ENCODE results near the gene HMGN1.

Gene HMGN1

DNA sequence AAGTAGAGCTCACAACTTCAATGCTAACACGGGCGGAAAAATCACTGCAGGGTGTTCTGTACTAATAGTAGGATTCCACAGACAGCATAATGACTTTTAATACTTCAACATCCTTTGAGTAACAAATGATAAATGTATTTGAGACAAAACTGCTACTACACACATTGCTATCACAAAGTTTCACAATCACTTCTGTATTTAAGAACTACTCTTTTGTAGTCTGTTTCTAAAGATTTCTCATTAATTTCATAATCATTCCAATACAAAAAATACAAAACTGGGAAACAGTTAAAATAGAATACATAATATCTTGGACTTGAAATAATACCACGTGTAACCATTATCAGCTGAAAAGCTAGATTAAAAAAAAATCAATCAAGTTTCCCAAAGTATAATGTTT, 2.7 kb downstream of the HMGN1 start:
- H3K4me1 ChIP-seq (ENCODE audit: control insufficient read depth in 1 of 2, insufficient read depth in 2 of 2, low read length in 2 of 2), result peaks cover 8 to 27% of the 10 kb centered on the region in 2 donors
- no peaks in the 10 kb centered on the region for H3K9me3 ChIP-seq (ENCODE audit: control insufficient read depth in 1 of 2, low read length in 2 of 2)
- H3K27ac ChIP-seq (ENCODE audit: low read length), result no peak overlapping the region
- H3K27me3 ChIP-seq (ENCODE audit: low read depth, low read length), result no peaks in the 10 kb centered on the region
- peaks cover 17 to 22% of the 10 kb centered on the region in 2 donors for H3K36me3 ChIP-seq (ENCODE audit: control insufficient read depth in 1 of 2, insufficient read depth in 2 of 2, low read length in 2 of 2)
- H3K4me3 ChIP-seq (ENCODE audit: low read depth in 1 of 2, low read length in 2 of 2), result peak overlapping the region in 1 of 2 donors; percentile 3

DNA sequence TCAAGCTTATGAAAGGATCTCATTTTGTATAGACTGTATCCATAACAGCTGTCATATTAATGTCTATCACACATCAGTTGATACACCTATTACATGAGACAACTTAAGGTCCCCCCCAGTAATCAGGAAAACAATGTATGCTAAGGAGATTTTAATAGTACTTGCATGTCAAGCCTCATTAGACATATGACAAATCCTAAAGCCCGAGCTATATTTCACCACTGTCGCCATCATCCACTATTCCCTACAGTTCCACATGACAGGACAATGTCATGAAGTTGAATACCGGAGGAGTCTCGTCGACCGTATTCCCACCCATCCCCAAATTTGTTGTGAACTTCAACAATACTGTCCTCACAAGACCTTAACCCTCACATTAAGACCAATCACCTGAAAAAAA, 3.4 kb downstream of the HMGN1 start:
- H3K27ac ChIP-seq (ENCODE audit: low read length), result no peak overlapping the region
- H3K4me1 ChIP-seq (ENCODE audit: control insufficient read depth in 1 of 2, insufficient read depth in 2 of 2, low read length in 2 of 2), result peaks cover 8 to 27% of the 10 kb centered on the region in 2 donors
- H3K27me3 ChIP-seq (ENCODE audit: low read depth, low read length), result no peaks in the 10 kb centered on the region
- no peak overlapping the region for H3K4me3 ChIP-seq (ENCODE audit: low read depth in 1 of 2, low read length in 2 of 2)
- H3K36me3 ChIP-seq (ENCODE audit: control insufficient read depth in 1 of 2, insufficient read depth in 2 of 2, low read length in 2 of 2), result peaks cover 22 to 28% of the 10 kb centered on the region in 2 donors
- no peaks in the 10 kb centered on the region for H3K9me3 ChIP-seq (ENCODE audit: control insufficient read depth in 1 of 2, low read length in 2 of 2)

DNA sequence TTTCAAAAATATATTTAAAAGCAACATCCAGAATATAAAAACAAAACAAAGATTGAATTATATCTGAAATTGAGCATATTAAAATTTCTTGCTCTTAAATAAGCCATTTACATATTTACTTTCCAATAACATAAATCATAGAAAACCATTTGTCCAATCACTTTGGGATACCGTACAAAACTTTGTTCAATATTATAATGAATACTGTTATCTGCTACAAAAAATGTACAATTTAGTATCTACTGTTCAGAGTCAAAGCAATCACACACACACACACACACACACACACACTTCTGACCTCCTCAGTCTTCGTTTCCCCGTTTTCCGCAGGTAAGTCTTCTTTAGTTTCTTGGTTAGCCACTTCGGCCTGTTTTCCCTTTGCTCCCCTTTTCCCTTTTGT, 4.0 kb downstream of the HMGN1 start:
- H3K4me1 ChIP-seq (ENCODE audit: control insufficient read depth in 1 of 2, insufficient read depth in 2 of 2, low read length in 2 of 2), result peaks cover 8 to 21% of the 10 kb centered on the region in 2 donors

DNA sequence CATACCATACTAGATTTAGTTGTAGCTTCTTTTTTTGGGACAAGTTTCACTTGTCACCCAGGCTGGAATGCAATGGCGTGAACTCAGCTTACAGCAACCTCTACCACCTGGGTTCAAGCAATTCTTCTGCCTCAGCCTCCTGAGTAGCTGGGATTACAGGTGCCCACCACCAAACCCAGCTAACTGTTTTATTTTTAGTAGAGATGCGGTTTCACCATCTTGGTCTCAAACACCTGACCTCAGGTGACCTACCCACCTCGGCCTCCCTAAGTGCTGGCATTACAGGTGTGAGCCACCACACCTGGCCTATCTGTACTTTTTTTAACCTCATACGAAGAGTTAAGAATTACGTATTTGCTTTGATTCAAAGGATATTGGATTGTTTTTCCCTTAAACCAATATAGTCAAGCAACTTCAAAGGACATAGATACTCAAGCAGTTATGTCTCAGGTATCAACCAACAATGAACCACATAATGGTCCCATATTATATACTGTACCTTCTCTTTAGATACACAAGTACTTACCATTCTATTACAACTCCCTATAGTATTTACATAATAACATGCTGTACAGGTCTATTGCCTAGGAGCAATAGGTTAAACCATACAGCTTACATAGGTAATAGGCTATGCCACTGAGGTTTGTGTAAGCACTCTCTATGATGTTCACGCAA, 7.5 kb downstream of the HMGN1 start:
- Histone ChIP-seq H3K9me3 (ENCODE audit: control insufficient read depth in 1 of 2, low read length in 2 of 2) (no peaks in the 10 kb centered on the region), H3K4me1 (ENCODE audit: control insufficient read depth in 1 of 2, insufficient read depth in 2 of 2, low read length in 2 of 2) (peaks cover 5 to 10% of the 10 kb centered on the region in 2 donors), H3K36me3 (ENCODE audit: control insufficient read depth in 1 of 2, insufficient read depth in 2 of 2, low read length in 2 of 2) (peaks cover 22 to 28% of the 10 kb centered on the region in 2 donors), H3K4me3 (ENCODE audit: low read depth in 1 of 2, low read length in 2 of 2) (no peak overlapping the region), H3K27me3 (ENCODE audit: low read depth, low read length) (no peaks in the 10 kb centered on the region), H3K27ac (ENCODE audit: low read length) (no peak overlapping the region)

More for the DNA sequence above, 4.0 kb downstream of the HMGN1 start:
- no peaks in the 10 kb centered on the region for H3K27me3 ChIP-seq (ENCODE audit: low read depth, low read length)
- no peak overlapping the region for H3K4me3 ChIP-seq (ENCODE audit: low read depth in 1 of 2, low read length in 2 of 2)
- H3K36me3 ChIP-seq (ENCODE audit: control insufficient read depth in 1 of 2, insufficient read depth in 2 of 2, low read length in 2 of 2), result peaks cover 22 to 28% of the 10 kb centered on the region in 2 donors
- no peak overlapping the region for H3K27ac ChIP-seq (ENCODE audit: low read length)
- H3K9me3 ChIP-seq (ENCODE audit: control insufficient read depth in 1 of 2, low read length in 2 of 2), result no peaks in the 10 kb centered on the region

DNA sequence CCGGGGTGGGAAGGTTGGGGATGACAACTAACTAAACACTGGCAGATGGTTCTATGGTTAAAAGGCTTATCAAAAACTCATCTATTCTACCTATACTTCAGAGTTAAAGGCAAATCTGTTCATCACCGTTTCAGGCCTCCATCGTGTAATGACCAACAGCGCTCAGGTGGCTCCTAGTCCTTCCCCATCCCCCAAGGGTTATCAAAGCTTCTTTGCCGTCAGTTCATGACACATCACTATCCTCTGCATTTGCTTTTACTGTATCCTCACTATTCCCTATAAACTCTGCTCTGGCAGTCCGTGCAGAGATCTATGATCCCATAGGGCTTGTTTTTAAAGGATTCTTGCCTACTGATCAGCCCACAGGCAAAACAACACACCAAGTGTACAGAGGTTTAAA, 8.2 kb downstream of the HMGN1 start:
- no peaks in the 10 kb centered on the region for H3K9me3 ChIP-seq (ENCODE audit: control insufficient read depth in 1 of 2, low read length in 2 of 2)
- H3K36me3 ChIP-seq (ENCODE audit: control insufficient read depth in 1 of 2, insufficient read depth in 2 of 2, low read length in 2 of 2), result peaks cover 22 to 28% of the 10 kb centered on the region in 2 donors
- H3K27me3 ChIP-seq (ENCODE audit: low read depth, low read length), result no peaks in the 10 kb centered on the region
- H3K27ac ChIP-seq (ENCODE audit: low read length), result no peak overlapping the region
- H3K4me3 ChIP-seq (ENCODE audit: low read depth in 1 of 2, low read length in 2 of 2), result no peak overlapping the region
- peaks cover 2 to 3% of the 10 kb centered on the region in 2 donors for H3K4me1 ChIP-seq (ENCODE audit: control insufficient read depth in 1 of 2, insufficient read depth in 2 of 2, low read length in 2 of 2)

DNA sequence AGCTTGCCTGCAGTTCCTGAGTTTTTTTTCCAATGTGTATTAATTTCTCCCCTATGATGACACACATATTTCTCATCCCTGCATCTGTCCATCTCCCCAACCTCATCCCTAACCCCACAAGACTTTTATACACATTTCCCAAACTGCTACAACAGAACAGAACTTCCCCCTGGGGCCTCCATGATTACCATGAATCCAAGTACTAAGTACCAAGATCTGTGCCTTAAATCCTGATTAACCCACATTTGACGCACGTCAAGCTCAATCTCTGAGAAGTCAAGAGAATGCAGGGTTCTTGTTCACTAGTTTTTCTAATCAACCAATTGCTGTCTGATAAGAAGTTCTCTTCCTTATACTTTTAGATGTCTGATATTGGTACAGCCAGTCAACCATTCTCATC, 9.7 kb downstream of the HMGN1 start:
- H3K4me1 ChIP-seq (ENCODE audit: control insufficient read depth in 1 of 2, insufficient read depth in 2 of 2, low read length in 2 of 2), result no peaks in the 10 kb centered on the region
- no peak overlapping the region for H3K4me3 ChIP-seq (ENCODE audit: low read depth in 1 of 2, low read length in 2 of 2)
- H3K36me3 ChIP-seq (ENCODE audit: control insufficient read depth in 1 of 2, insufficient read depth in 2 of 2, low read length in 2 of 2), result peaks cover 22 to 28% of the 10 kb centered on the region in 2 donors
- no peaks in the 10 kb centered on the region for H3K27me3 ChIP-seq (ENCODE audit: low read depth, low read length)
- no peaks in the 10 kb centered on the region for H3K9me3 ChIP-seq (ENCODE audit: control insufficient read depth in 1 of 2, low read length in 2 of 2)
- no peak overlapping the region for H3K27ac ChIP-seq (ENCODE audit: low read length)

DNA sequence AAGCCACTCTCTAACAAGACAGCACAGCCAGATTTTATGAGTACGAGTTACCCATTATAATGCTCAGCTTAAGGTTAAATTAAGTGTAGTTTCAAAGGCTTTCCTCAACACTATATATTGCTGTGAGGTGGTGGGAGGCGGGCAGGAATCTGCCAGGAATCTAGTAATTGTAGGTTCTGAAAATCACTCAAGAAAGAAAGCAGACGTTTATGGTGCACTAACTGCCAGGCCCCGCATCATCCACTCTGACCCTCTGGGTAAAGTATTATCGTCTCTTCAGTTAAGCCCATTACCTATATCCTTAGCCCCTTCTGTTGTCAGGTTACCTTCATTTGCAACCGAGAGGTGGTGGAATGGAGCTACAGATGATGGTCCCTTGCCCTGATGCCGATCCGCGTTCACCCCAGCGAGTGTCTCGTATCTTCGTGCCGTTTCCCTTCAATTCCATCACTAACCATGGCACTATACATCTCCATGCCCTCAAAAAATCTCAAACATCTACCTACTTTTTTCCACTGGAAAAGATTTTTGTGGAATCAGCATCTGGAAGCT, 12.4 kb downstream of the HMGN1 start:
- Histone ChIP-seq H3K4me1 (ENCODE audit: control insufficient read depth in 1 of 2, insufficient read depth in 2 of 2, low read length in 2 of 2) (no peaks in the 10 kb centered on the region), H3K9me3 (ENCODE audit: control insufficient read depth in 1 of 2, low read length in 2 of 2) (no peaks in the 10 kb centered on the region), H3K27me3 (ENCODE audit: low read depth, low read length) (no peaks in the 10 kb centered on the region), H3K27ac (ENCODE audit: low read length) (no peak overlapping the region), H3K4me3 (ENCODE audit: low read depth in 1 of 2, low read length in 2 of 2) (no peak overlapping the region), H3K36me3 (ENCODE audit: control insufficient read depth in 1 of 2, insufficient read depth in 2 of 2, low read length in 2 of 2) (peaks cover 8 to 10% of the 10 kb centered on the region in 2 donors)

DNA sequence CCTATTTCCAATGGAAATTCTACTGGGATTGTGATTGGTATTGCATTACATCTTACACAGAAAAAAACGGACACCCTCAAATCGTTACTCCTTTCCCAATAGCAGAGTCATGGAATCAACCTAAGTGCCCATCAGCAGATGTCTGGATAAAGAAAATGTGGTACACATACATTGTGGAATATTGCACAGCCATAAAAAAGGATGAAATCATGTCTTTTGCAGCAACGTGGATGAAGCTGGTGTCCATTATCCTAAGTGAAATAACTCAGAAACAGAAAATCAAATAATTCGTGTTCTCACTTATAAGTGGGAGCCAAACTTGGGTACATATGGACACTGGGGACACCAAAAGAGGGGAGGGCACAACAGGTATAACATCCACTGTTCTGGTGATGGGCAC, 14.3 kb downstream of the HMGN1 start:
- Histone ChIP-seq H3K4me1 (ENCODE audit: control insufficient read depth in 1 of 2, insufficient read depth in 2 of 2, low read length in 2 of 2) (no peaks in the 10 kb centered on the region), H3K9me3 (ENCODE audit: control insufficient read depth in 1 of 2, low read length in 2 of 2) (no peaks in the 10 kb centered on the region), H3K4me3 (ENCODE audit: low read depth in 1 of 2, low read length in 2 of 2) (no peak overlapping the region), H3K36me3 (ENCODE audit: control insufficient read depth in 1 of 2, insufficient read depth in 2 of 2, low read length in 2 of 2) (no peaks in the 10 kb centered on the region), H3K27me3 (ENCODE audit: low read depth, low read length) (no peaks in the 10 kb centered on the region), H3K27ac (ENCODE audit: low read length) (no peak overlapping the region)

DNA sequence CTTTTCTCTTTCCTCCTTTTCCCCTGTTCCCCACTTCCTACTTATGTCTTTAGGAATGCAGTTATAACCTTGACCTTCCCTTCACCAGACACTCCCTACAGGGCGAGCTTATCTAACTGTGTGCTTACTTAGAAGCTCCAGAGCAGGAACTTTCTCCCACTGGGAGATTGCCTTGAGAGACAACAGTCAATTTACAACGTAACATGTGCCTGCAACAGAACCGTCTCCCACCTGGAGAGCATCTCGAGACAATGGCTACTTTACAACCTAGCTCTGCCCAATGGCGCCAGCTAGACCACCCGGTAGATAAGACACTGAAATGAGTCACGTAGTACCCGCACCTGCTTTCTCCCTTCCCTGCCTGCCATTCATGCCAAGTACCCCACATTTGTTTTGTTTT, 16.7 kb downstream of the HMGN1 start:
- Histone ChIP-seq H3K27me3 (ENCODE audit: low read depth, low read length) (no peaks in the 10 kb centered on the region), H3K27ac (ENCODE audit: low read length) (no peak overlapping the region), H3K4me3 (ENCODE audit: low read depth in 1 of 2, low read length in 2 of 2) (no peak overlapping the region), H3K4me1 (ENCODE audit: control insufficient read depth in 1 of 2, insufficient read depth in 2 of 2, low read length in 2 of 2) (no peaks in the 10 kb centered on the region), H3K36me3 (ENCODE audit: control insufficient read depth in 1 of 2, insufficient read depth in 2 of 2, low read length in 2 of 2) (no peaks in the 10 kb centered on the region), H3K9me3 (ENCODE audit: control insufficient read depth in 1 of 2, low read length in 2 of 2) (no peaks in the 10 kb centered on the region)

DNA sequence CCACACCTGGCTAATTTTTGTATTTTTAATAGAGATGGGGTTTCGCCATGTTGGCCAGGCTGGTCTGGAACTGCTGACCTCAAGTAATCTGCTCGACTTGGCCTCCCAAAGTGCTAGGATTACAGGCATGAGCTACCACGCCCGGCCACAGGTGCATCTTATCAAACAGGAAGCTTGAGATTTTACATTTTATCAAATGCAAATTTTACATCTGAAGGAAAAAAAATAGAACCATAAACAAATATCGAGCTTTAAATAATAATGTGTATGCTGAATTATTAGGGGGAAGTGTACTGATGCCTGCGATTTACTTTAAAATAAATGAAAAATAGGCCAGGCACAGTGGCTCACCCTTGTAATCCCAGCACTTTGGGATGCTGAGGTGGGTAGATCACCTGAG, 18.9 kb downstream of the HMGN1 start:
- no peak overlapping the region for H3K4me3 ChIP-seq (ENCODE audit: low read depth in 1 of 2, low read length in 2 of 2)
- H3K27ac ChIP-seq (ENCODE audit: low read length), result no peak overlapping the region
- no peaks in the 10 kb centered on the region for H3K36me3 ChIP-seq (ENCODE audit: control insufficient read depth in 1 of 2, insufficient read depth in 2 of 2, low read length in 2 of 2)
- no peaks in the 10 kb centered on the region for H3K4me1 ChIP-seq (ENCODE audit: control insufficient read depth in 1 of 2, insufficient read depth in 2 of 2, low read length in 2 of 2)
- H3K27me3 ChIP-seq (ENCODE audit: low read depth, low read length), result no peaks in the 10 kb centered on the region
- no peaks in the 10 kb centered on the region for H3K9me3 ChIP-seq (ENCODE audit: control insufficient read depth in 1 of 2, low read length in 2 of 2)

DNA sequence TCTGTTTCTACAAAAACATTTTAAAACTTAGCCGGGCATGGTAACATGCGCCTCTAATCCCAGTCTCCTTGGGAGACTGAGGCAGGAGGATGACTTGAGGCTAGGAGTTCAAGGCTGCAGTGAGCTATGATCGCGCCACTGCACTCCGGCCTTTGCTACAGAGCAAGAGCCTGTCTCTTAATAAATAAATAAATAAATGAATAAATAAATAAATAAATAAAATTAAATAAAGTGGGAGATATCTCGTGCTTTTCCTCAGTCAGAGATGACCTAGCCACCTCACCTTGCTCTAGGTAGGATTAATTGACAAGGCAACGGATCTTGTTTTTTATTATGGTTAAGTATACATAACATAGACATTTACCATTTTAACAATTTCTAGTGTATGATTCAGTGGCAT, 21.2 kb downstream of the HMGN1 start:
- no peaks in the 10 kb centered on the region for H3K9me3 ChIP-seq (ENCODE audit: control insufficient read depth in 1 of 2, low read length in 2 of 2)

More for the DNA sequence above, 21.2 kb downstream of the HMGN1 start:
- H3K36me3 ChIP-seq (ENCODE audit: control insufficient read depth in 1 of 2, insufficient read depth in 2 of 2, low read length in 2 of 2), result no peaks in the 10 kb centered on the region
- H3K4me1 ChIP-seq (ENCODE audit: control insufficient read depth in 1 of 2, insufficient read depth in 2 of 2, low read length in 2 of 2), result no peaks in the 10 kb centered on the region
- no peaks in the 10 kb centered on the region for H3K27me3 ChIP-seq (ENCODE audit: low read depth, low read length)
- no peak overlapping the region for H3K27ac ChIP-seq (ENCODE audit: low read length)
- no peak overlapping the region for H3K4me3 ChIP-seq (ENCODE audit: low read depth in 1 of 2, low read length in 2 of 2)

All from muscle layer of duodenum (tissue), 2 donors.